Mesenteric fat pad (tissue), 1 donor: ENCODE results near the gene NPAS1. TPM values are rescaled to one million over a fixed set of nuclear protein-coding genes. Genes with fewer than 3 reads are reported as not detected.
"Not testable (repeated sequence)": the region's sequence is repeated elsewhere in the genome, so short reads cannot be mapped to it uniquely, and the experiment has no call there.

Experiments used
- DNase-seq: peaks from one replicate; pipeline ENCODE4 v3.0.0-alpha.2; 2020; ENCODE audit warnings: low spot score
- total RNA-seq: library from RNA; stranded (reverse); fragmentation: NEBNext Ultra II Directional; extraction: Animal tissue kit (Norgen Biotek cat#: 25700); gene quantifications from one replicate; pipeline ENCODE4 v1.2.1, GENCODE V29; 2021
- donor health status: DM: yes; HTN: yes; CAD: no.

NPAS1 gene
- total RNA-seq, 1 donor from 2014 or later, result not detected

GRCh38 chr19:46990991-46991676 is 28.5 kb upstream of the NPAS1 start:
- no peak for DNase-seq

DNA sequence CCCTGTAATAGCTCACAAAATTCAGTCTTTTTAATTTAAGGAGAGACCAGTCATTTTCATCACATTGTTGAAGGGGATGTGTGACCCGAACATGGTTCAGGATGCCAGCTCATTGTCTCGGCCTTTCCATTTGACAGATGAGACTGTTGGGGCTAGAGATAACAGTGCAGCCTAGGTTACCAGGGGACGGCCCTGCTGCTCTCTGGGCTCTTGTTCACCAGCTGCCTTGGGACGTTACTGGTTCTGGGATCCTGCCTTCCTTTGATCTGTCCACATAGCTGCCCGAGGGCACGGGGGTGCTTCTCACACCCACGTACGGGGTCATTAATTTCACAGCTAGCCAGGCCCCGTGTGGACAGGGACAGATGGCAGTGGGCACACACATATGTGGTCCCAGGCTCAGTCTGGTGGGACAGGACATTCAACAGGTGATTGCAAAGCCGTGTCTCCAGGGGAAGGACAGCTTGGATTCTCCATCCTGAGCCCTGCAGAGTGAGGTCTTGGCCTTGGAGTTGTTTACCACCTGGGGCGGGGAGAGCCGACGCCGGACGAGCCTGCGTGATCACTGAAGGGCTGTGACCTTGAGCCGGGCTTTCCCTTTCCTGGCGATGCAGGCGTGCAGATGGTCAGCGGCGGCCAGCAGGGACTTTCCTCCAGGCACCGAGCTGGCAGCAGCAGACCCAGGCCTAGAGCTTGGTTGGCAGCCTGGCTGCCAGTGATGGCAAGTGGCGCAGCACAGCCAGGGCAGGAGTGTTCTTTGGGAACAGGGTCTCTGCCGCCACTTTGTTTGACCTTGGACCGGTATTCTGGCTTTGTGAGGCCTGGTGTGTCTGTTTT is 26.7 kb upstream of the NPAS1 start:
- no peak for DNase-seq

DNA sequence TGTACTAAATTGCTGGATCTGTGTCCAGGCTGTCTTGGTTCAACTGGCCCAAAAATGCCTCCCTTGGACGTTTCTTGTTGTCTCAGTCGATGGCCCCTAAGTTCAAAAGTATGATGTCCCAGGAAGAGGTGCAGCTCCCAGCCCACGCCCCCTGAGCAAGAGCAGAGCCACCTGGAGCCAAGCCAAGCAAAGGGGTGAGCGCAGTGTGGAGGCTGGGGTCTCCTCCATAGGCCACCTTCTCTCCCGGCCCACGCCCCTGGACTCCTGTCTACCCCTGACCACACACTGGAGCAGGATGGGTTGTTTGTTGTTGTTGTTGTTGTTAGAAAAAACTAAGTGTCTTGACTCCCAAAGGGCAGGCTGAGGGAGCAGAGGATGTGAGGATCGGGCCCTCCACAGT is 26.0 kb upstream of the NPAS1 start:
- no peak for DNase-seq

DNA sequence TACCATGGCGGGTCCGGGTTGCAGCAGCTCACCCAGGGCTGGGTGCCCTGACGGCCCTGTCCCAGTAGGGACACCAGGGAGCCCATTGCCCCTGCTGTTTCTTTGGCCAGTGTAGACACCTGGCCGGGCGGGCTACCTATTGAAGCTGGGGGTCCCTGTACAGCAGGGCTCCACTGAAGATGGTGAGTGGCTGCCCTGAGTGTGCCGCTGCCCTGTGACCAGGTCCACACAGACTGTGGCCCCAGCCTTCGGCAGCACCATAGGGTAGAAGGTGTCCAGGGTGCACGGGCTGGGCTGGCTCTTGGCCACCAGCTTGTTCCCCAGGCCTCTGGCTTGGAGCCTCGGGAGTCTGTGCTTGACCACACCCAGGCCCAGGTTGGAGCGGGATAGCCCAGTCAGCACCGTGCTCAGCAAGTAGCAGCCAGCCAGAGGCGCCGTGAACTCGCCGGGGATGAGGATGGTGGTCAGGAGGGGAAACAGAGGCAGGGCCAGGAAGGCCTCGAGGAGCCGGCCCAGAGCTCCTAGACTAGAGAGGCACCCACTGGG is 25.4 kb upstream of the NPAS1 start:
- no peak for DNase-seq

- no peak for DNase-seq
Measured at GRCh38 chr19:46995492-46995891, 24.1 kb upstream of the NPAS1 start.

DNA sequence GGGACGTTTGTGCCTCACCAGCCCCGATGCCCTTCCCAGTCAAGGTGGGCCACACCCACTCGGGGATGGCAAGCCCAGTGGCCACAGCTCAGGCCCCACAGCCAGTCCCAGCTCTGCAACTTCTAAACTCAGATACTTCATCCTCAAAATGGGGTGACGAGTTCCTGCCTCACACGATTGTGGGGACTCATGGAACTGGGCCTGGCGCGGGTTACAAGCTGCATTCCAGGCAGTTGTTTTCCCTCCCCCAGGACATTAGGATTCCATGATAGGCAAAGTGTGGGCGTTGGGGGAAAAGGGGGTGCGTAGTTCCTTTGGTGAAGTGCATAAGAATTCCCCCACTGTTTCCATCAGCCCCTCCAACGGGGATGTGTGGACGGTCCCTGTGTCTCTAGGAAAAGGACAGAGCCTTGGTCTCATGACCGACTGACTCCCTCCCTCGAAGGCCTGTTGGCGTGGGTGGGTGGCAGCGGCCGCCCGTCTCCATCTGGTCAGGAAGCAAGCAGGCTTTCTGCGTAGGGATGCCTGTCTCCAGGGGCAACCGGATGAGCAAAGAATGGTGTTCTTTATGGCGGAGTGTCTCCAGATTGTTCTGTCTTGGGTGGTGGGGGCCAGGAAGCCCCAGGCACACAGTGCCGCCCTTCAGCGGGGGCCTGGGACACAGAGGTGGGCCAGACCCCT is 21.1 kb upstream of the NPAS1 start:
- no peak for DNase-seq

- DNase-seq, result no peak
Measured at GRCh38 chr19:46999377-46999776, 20.3 kb upstream of the NPAS1 start.

DNA sequence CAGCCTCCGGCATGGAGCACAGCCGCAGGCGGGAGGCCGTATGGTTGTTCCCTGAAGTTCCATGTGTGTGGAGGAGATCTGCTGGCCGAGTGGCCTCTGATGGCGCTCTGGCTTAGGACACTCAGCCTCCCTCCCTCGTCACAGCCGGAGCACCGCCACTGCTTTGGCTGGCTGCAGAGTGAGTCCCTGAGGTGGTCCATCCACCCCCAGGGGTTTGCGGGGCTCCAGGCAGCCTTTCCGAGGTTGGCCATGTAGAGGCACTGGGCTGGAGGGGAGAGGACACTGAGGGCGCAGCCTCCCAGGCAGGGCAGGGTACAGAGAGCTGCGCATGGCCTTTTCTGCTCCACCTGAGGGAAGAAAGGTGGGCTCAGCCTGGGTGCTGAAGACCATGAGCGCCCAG is 19.8 kb upstream of the NPAS1 start:
- DNase-seq, result no peak

DNA sequence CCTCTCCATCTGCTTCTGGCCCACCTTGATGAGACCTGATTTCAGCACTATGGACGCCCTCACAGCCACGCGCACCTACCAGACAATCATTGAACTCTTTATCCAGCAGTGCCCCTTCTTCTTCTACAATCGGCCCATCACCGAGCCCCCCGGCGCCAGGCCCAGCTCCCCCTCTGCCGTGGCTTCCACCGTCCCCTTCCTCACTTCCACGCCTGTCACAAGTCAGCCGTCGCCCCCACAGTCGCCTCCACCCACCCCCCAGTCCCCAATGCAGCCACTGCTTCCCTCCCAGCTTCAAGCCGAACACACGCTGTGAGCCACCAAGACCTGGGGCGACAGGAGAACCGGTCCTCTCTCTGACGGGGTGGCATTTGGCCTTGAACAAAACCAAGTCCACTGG is 19.3 kb upstream of the NPAS1 start:
- no peak for DNase-seq

DNA sequence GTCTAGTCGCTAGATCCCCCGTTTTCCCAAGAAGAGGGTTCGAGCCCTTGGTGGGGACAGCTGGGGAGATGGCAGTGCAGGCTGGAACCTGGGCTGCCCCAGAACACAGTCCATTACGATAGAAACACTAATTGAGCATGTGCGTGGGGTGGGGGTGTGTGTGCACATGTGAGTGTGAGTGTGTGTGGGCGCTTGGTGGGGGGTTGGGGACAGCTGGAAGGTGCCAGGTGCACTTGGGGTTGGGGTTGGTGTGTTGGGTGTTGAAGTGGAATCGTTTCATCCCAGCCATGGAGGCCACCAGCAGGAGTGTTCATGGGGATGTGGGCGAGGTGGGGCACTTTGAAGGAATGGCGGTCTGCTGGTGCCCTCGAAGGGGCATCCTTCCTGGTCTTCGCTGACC is 18.1 kb upstream of the NPAS1 start:
- no peak for DNase-seq

DNA sequence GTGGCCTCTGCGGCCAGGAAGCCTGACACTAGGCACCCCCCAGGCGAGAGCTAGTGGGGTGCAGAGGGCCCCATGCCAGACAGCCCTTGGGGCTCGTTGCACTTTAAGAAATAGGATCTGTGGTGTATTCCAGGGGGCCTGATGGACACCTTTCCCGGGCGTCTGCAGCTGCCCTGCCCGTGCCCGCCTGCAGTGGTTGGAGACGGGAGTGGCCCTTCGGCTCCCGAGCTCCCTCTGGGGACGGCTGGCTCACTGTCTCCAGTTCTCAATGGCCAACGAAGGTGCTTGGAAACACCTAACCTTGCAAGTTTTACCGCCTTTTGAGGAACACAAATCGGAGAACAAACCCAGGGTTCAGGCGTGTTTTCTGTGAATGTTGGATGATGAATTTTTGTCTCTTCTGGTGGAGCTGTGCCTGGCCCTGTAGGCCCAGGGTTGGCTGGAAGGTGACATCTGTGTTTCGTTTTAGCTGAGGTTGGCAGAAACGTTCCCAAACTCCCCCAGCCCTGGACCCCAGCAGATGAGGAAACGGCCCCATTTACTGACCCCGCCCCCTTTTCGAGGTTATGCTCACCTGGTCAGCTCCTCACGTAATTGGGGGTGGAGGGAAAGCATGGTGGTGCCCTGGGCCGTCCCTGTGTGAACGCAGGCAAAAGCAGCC is 17.4 kb upstream of the NPAS1 start:
- DNase-seq, result no peak

DNA sequence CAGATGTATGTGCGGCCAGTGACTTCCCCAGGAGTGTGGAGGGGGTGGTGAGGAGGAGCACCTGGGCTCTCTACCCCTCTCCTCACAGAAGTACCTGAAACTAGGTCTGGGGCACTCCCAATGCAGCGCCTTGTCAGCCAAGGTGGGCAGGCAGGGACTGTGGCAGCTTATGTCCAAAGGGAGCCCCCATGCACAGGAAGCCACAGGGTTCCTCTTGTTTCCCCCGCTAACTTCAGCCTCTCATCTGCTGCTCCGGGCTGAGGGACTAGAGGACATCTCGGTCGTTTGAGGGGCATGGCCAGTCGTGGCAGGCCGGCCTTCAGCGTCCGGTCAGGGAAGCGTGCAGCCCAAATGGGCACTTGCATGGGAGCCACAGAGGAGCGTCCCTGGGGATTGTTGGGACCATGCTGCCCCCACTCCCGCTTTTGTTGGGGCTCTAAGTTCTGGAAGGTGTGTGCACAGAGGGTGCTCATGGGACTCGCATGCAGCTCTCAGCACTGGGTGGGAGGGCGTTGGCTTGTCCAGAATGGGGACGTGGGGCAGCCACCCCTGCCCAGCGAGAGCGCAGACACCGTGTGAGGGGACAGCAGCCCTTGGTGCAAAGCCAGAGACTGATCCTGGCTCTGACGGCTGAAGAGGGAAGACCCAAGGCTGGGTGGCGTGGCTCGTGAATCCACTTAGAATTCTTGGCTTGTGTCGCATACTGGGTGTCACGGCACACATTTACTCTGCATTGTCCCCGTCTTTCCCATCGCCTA is 16.6 kb upstream of the NPAS1 start:
- DNase-seq, result no peak

- no peak for DNase-seq
Measured at GRCh38 chr19:47003611-47004465, 15.8 kb upstream of the NPAS1 start.

GRCh38 chr19:47005164-47005641 is 14.4 kb upstream of the NPAS1 start:
- DNase-seq, result no peak

GRCh38 chr19:47005873-47006272 is 13.8 kb upstream of the NPAS1 start:
- no peak for DNase-seq

DNA sequence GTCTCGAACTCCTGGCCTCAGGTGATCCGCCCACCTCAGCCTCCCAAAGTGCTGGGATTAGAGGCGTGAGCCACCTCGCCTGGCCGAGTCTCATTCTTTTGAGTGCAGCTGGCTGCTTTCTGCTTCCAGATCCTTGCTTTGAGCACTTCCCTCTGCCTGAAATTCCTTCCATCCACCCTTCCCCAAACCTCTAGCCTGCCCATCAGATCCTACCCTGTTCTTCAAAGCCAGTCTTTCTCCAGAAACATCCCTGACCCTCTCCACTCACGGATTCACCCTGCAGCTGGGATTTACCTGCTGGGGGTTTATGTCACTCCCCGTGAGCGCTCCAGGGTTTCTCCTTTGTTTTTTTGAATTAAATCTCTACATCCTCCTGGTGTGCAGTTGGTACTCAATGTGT is 13.1 kb upstream of the NPAS1 start:
- DNase-seq, result no peak

GRCh38 chr19:47010549-47010948 is 9.1 kb upstream of the NPAS1 start:
- not testable (repeated sequence) for DNase-seq

DNA sequence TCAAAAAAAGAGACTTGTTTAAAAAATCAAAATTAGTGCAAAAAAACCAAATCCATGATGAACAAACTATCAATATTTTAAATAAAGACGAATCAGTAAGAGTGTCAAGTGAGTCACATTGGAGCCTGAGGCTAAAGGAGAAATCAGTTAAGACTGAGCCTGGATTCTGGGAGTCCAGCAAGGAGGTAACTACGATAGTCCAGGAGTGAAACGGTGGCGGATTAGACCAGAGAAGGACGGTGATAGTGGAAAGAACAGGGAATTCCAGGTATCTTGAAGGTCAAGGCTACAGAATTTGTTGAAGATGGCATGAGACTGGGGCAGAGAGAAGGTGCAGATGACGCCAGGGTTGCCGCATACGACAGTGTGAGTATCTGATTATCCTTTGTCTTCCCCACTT is 7.0 kb upstream of the NPAS1 start:
- no peak for DNase-seq

DNA sequence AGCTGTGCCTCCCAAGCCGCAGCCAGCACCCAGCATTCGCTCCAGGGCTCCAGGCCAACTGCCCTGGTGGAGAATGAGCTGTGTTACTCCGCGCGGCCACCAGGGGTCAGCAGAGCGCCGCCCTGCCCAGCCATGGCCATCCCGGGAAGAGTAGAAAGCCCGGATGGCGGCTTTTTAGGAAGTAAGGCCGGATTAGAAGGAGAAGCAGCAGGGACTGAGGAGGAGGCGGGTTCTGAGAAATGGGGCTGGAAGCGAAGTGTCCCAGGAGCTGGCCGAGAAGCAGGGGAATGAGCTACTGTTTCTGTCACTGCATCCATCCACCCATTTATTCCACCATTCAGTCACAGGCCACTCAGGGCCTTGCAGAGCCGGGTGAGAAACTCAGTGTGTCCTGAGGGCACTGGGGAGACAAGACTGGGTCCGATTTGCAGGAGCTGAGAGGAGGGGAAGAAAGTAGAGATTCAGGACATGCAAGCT is 6.6 kb upstream of the NPAS1 start:
- DNase-seq, result peak; percentile 92
